Effector memory CD4-positive, alpha-beta T cell (primary cell): ENCODE measurements around the gene PFKM.
"Not testable (repeated sequence)": the region's sequence is repeated elsewhere in the genome, so short reads cannot be mapped to it uniquely, and the experiment has no call there.

Source experiments
- DNase-seq, 3 donors: peaks; one replicate each; pipeline ENCODE4 v3.0.0-alpha.2; 2020
- H3K27ac ChIP-seq: 2 replicates; pipeline ENCODE4 v1.7.0; 2013; ENCODE audit warnings: mild to moderate bottlenecking, low read length, moderate library complexity; ENCODE audit not compliant: insufficient read depth, poor library complexity, severe bottlenecking
- H3K27me3 ChIP-seq: replicated peaks from 2 replicates; pipeline ENCODE4 v1.7.0; 2013; ENCODE audit warnings: mild to moderate bottlenecking, low read length; ENCODE audit not compliant: insufficient read depth, control insufficient read depth, poor library complexity, severe bottlenecking
- H3K36me3 ChIP-seq: 2 replicates; pipeline ENCODE4 v1.7.0; 2013; ENCODE audit warnings: mild to moderate bottlenecking, low read length, moderate library complexity; ENCODE audit not compliant: control insufficient read depth, insufficient read depth
- H3K4me1 ChIP-seq: 2 replicates; pipeline ENCODE4 v1.7.0; 2013; ENCODE audit warnings: low read length, mild to moderate bottlenecking; ENCODE audit not compliant: control insufficient read depth, insufficient read depth, poor library complexity, severe bottlenecking
- H3K4me3 ChIP-seq: 2 replicates; pipeline ENCODE4 v1.7.0; 2013; ENCODE audit warnings: low read length, low read depth, mild to moderate bottlenecking; ENCODE audit not compliant: insufficient read depth, poor library complexity, severe bottlenecking
- H3K9me3 ChIP-seq: 2 replicates; pipeline ENCODE4 v1.7.0; 2013; ENCODE audit warnings: mild to moderate bottlenecking, low read length, moderate library complexity; ENCODE audit not compliant: control insufficient read depth

Gene PFKM

GRCh38 chr12:48151103-48151771, 32.1 kb downstream of the PFKM start:
- DNase-seq = no peak
- no peak overlapping the region for H3K27ac ChIP-seq
- peaks cover 66% of the 10 kb centered on the region for H3K36me3 ChIP-seq
- H3K9me3 ChIP-seq = no peaks in the 10 kb centered on the region
- peaks cover under 1% of the 10 kb centered on the region for H3K4me1 ChIP-seq
- H3K27me3 ChIP-seq = no peaks in the 10 kb centered on the region
- no peak overlapping the region for H3K4me3 ChIP-seq

DNA sequence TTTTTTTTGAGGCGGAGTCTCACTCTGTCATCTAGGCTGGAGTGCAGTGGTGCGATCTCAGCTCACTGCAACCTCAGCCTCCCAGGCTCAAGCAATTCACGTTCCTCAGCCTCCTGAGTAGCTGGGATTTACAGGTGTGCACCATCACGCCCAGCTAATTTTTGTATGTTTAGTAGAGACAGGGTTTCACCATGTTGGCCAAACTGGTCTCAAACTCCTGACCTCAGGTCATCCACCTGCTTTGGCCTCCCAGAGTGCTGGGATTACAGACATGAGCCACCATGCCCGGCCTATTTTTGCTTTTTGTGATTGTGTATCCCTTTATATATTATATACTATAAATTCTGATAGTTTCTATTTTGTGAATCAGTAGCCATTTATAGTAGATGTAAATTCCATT, 36.6 kb downstream of the PFKM start:
- Histone ChIP-seq H3K36me3 (peaks cover 26% of the 10 kb centered on the region), H3K4me1 (peaks cover 13% of the 10 kb centered on the region)
- not testable (repeated sequence) for H3K27me3 ChIP-seq

GRCh38 chr12:48156652-48157017, 37.5 kb downstream of the PFKM start:
- peaks cover 13% of the 10 kb centered on the region for H3K4me1 ChIP-seq
- no peaks in the 10 kb centered on the region for H3K9me3 ChIP-seq
- peak overlapping the region; percentile 46 for H3K4me3 ChIP-seq
- no peak for DNase-seq
- peak overlapping the region; percentile 73 for H3K27ac ChIP-seq
- H3K27me3 ChIP-seq = no peaks in the 10 kb centered on the region
- H3K36me3 ChIP-seq = peaks cover 17% of the 10 kb centered on the region

More for the DNA sequence above, 36.6 kb downstream of the PFKM start:
- H3K4me3 ChIP-seq, H3K27ac ChIP-seq, DNase-seq, H3K9me3 ChIP-seq: not testable (repeated sequence)

- Histone ChIP-seq H3K4me1 (peaks cover 13% of the 10 kb centered on the region), H3K4me3 (peak within 1 kb of the TSS; percentile 46), H3K36me3 (peaks cover 11% of the 10 kb centered on the region), H3K27me3 (no peaks in the 10 kb centered on the region), H3K9me3 (no peaks in the 10 kb centered on the region), H3K27ac (peak within 1 kb of the TSS; percentile 73)
- DNase-seq = peak; percentile 98 to 99 (median 98)
These were observed 38.1 kb downstream of the PFKM start, which contains the start of gene ASB8 for GRCh38 chr12:48157018-48157888. ASB8 (minus strand) TSS chr12:48157515; CDS start chr12:48153496, 4,019 bp downstream.

- DNase-seq = no peak
- Histone ChIP-seq H3K27me3 (no peaks in the 10 kb centered on the region), H3K9me3 (no peaks in the 10 kb centered on the region), H3K4me1 (peaks cover 13% of the 10 kb centered on the region), H3K4me3 (peak overlapping the region; percentile 46), H3K27ac (peak overlapping the region; percentile 73), H3K36me3 (peaks cover 5% of the 10 kb centered on the region)
These were observed 38.8 kb downstream of the PFKM start for GRCh38 chr12:48157889-48158370.

- Histone ChIP-seq H3K4me3 (no peak overlapping the region), H3K27ac (no peak overlapping the region), H3K36me3 (no peaks in the 10 kb centered on the region), H3K4me1 (peaks cover 13% of the 10 kb centered on the region), H3K27me3 (no peaks in the 10 kb centered on the region), H3K9me3 (no peaks in the 10 kb centered on the region)
- no peak for DNase-seq
These were observed 40.9 kb downstream of the PFKM start for GRCh38 chr12:48160046-48160445.

DNA sequence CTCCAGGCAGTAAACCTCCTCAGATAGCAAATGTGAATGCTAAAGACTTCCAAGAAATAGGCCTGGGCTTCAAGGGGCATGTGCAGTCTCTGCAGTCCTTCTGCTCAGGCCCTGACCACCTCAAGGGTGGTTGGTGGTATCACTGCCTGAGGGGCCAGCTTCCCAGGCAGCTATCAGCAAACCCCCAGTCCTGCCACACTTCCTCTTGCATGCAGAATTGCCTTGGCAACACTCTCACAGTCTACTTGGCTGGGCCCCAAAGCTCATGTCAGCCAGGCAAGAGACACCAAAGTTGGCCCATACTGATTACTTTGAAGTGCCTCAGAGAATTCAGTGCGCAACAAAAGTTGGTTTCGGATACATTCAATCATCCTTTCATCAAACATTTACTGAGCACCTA, 41.6 kb downstream of the PFKM start:
- Histone ChIP-seq H3K27ac (no peak overlapping the region), H3K4me3 (no peak overlapping the region), H3K27me3 (no peaks in the 10 kb centered on the region), H3K4me1 (peaks cover 13% of the 10 kb centered on the region), H3K36me3 (no peaks in the 10 kb centered on the region), H3K9me3 (no peaks in the 10 kb centered on the region)
- DNase-seq = no peak

- no peak overlapping the region for H3K4me3 ChIP-seq
- H3K4me1 ChIP-seq = peaks cover under 1% of the 10 kb centered on the region
- no peaks in the 10 kb centered on the region for H3K27me3 ChIP-seq
- no peak for DNase-seq
- no peaks in the 10 kb centered on the region for H3K36me3 ChIP-seq
- H3K9me3 ChIP-seq = no peaks in the 10 kb centered on the region
- H3K27ac ChIP-seq = no peak overlapping the region
These were observed 44.1 kb downstream of the PFKM start for GRCh38 chr12:48163150-48163747.

DNA sequence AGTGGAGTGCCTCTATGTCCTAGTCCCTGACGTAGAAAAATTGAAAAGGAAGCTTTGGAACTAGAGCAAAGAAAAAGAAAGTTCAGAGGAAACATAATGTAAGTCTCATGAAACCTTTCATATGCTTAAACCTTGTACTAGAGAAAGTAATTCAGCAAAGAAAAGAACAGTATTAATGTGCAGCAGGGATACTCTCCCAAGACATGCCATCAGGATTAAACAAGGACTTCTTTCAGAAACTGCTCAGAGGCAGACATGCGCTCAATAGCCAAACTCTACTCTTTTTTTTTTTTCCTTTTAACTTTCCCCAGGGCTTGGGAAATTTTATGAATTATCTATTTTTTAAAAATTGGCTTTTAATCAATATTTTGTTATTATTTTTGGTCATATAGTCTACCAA, 45.3 kb downstream of the PFKM start:
- Histone ChIP-seq H3K36me3 (no peaks in the 10 kb centered on the region), H3K9me3 (no peaks in the 10 kb centered on the region), H3K4me1 (no peaks in the 10 kb centered on the region), H3K27me3 (no peaks in the 10 kb centered on the region), H3K4me3 (no peak overlapping the region), H3K27ac (no peak overlapping the region)
- no peak for DNase-seq
